ENCODE results near the gene NPDC1.
A peak's percentile ranks its signal among the peaks of the same experiment; 100 is the strongest.

The NPDC1 gene

DNA sequence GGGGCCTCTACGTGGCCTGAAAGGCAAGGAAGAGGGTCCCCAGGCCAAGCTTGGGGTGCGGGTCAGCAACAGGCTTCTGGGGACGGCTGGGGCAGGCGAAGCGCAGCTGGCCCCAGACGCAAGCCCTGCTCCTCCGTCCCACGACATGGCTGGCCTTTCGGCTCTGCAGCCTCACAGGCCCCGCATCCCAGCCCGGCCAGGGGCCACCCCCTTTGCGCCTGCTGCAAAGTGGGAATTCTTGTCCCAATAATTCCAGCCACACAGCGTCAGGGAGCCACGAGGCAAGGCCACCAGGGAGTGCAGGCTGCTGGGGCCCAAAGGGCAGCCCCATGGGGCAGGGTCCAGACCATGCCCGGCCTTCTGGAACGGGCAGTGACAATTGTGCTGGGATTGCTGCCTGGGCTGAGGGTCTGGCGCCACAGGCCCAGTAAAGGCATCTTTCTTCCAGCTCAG, 9.0 kb upstream of the NPDC1 start:
- no peak overlapping the region for H3K4me3 Mint-ChIP-seq
- H3K4me1 Mint-ChIP-seq (ENCODE audit: low read depth): no peaks in the 10 kb centered on the region
- no peak for DNase-seq
- no peaks in the 10 kb centered on the region for H3K36me3 Mint-ChIP-seq (ENCODE audit: low read depth)
- H3K27ac Mint-ChIP-seq: no peak overlapping the region
- H3K27me3 Mint-ChIP-seq: peaks cover 22% of the 10 kb centered on the region
- no peaks in the 10 kb centered on the region for H3K9me3 Mint-ChIP-seq

DNA sequence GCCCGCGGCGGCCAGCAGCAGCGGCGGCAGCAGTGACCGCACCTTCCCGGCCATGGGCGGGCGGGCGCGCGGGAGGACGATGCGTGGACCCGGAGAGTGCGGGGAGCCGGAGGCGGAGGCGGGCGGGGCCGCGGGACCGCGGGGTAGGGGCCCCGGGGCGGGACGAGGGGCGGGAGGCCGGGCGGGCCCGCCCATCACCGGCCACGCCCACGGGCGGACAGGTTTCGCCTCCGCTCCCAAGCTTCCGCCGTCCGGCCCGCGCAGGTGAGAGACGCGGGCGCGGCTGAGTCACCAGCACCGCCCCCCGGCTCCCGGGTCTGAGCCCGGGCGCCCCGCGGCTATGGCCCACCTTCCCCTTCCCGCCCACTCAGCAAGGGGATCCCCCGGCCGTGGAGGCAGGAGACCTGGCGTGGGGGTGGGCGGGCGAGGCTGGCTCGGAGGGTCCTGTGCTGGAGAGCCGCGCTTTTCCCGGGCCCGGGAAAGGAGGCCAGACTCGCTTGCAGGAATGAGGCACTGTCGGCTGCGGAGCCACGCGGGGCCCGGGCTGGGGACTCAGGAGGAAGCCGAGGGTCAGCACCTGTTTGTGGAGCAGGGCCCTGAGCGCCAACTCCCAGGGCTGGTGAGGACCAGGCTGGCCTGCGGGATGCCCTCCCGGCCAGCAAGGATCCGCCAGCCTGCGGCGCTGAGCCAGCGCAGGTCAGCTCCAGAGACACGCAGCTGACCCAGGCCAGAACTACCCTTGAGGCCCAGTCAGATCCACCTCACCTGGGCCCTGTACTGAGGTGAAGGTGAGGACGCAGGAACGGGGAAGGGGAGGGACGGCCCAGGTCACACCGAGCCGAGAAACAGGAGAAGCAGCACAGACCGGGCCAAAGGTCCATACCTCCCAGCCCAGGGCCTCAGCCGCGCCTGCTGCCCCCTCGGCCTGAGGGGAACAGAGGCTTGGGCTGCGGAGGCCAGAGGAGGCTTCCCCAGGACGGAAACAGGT, 8.3 kb upstream of the NPDC1 start, which contains the start of gene ENTPD2:
TSS of gene ENTPD2 (minus strand) at position 118 of the 988 bp plus-strand sequence. CDS start at position 54, 64 bp downstream.
- H3K36me3 Mint-ChIP-seq (ENCODE audit: low read depth): no peaks in the 10 kb centered on the region
- peak; percentile 60 for DNase-seq

DNA sequence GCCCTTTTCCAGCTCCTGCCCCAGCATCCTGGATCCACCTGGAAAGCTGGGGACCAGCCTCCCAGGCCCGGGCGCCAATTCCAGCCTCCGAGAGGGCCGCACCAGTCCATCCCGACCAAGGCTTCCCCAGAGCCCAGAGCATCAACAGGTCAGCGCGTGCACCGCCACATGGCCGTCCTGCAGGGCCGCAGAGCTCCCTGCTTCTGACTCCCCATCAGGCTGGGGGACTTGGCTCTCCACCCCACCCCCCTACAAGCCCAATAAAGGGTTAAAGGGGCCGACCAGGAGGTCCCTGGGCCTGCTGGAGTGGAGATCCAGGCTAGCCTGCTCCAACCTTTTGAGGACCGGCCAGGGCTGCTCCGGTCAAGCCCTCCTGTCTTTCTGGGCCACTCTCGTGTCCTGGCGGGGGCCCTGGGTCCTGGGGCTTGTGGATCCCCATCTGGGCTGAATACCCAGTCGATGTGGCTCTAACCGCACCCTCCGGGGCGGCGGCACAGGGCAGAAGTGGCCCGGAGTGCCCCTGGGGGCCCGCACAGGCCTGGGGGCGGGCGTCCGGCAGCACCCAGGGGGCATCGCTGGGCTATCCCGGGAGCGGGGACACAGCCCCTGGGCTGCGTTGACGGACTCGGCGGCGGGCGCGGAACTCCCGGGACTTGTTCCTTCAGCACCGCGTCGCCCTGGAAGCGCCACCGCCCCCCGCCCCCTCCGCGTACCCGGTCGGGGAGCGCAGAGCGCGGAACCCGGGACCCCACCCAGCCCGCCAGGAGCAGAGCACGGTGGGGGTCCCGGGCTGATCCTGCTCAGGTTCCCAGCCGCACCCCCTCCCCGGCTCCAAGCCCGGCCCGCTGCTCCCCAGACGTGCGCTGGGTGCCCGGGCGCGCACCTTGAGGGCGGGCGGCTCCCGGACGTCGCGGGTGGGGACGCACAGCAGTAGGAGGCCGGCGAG, 7.3 kb upstream of the NPDC1 start:
- no peak for DNase-seq
- Mint-ChIP-seq H3K9me3 (no peaks in the 10 kb centered on the region), H3K36me3 (ENCODE audit: low read depth) (no peaks in the 10 kb centered on the region), H3K4me3 (no peak overlapping the region), H3K4me1 (ENCODE audit: low read depth) (peaks cover 4% of the 10 kb centered on the region), H3K27me3 (peaks cover 34% of the 10 kb centered on the region), H3K27ac (no peak overlapping the region)

More for the DNA sequence above, 8.3 kb upstream of the NPDC1 start, which contains the start of gene ENTPD2:
- H3K27ac Mint-ChIP-seq: no peak within 1 kb of the TSS
- H3K27me3 Mint-ChIP-seq: peaks cover 29% of the 10 kb centered on the region
- H3K9me3 Mint-ChIP-seq: no peaks in the 10 kb centered on the region
- H3K4me3 Mint-ChIP-seq: no peak within 1 kb of the TSS
- peaks cover 4% of the 10 kb centered on the region for H3K4me1 Mint-ChIP-seq (ENCODE audit: low read depth)

DNA sequence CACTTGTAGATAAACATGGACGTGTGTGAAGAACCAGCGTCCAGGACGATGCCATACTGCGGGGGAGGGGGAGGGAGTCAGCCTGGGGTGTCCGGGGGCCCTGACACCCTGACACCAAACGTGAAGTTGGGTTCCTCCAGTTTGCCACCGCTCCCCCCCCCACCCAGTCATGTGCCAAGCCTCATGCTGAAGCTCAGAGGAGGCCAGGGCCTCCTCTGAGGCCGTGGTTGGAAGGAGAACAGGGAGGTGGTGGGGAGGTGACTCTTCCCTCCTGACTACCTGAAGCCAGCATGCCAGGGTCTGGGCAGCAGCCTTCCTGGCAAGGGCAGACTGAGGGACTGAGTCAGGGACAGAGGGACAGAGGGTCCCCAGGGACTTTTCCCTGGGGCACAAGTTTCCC, 6.3 kb upstream of the NPDC1 start:
- Mint-ChIP-seq H3K4me3 (no peak overlapping the region), H3K27ac (no peak overlapping the region)

DNA sequence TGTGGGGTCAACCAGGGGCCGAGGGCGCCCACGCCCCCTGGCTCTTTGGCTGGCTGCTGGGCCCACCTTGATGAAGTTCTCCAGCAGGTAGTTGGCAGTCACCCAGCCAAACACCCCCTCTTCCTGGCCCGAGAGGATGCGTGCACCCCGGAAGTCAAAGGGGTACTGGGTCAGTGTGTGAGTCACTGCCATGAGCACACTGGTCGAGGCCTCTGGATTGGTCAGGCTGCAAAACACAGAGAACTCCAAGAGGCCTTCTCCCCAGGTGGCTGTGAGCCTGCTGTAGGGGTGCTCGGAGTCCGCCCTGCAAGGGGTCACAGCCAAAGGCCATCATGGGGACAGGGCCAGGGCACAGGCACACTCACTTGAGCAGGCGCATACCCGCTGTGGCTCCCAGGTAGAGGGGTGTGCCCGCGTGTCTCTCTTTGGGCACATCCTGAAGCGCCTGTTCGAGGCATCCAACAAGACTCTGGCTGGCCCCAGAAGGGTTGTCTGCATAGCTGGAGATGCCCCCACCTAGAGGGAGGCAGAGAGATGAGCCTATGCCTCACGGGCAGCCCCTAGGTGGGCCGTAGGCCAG, 5.3 kb upstream of the NPDC1 start:
- no peak overlapping the region for H3K4me3 Mint-ChIP-seq
- no peaks in the 10 kb centered on the region for H3K36me3 Mint-ChIP-seq (ENCODE audit: low read depth)
- H3K9me3 Mint-ChIP-seq: no peaks in the 10 kb centered on the region
- no peak for DNase-seq
- peaks cover 52% of the 10 kb centered on the region for H3K27me3 Mint-ChIP-seq
- H3K27ac Mint-ChIP-seq: no peak overlapping the region
- H3K4me1 Mint-ChIP-seq (ENCODE audit: low read depth): peaks cover 7% of the 10 kb centered on the region

More for the DNA sequence above, 6.3 kb upstream of the NPDC1 start:
- Mint-ChIP-seq H3K36me3 (ENCODE audit: low read depth) (no peaks in the 10 kb centered on the region), H3K27me3 (peaks cover 42% of the 10 kb centered on the region), H3K4me1 (ENCODE audit: low read depth) (peaks cover 4% of the 10 kb centered on the region), H3K9me3 (no peaks in the 10 kb centered on the region)
- no peak for DNase-seq

DNA sequence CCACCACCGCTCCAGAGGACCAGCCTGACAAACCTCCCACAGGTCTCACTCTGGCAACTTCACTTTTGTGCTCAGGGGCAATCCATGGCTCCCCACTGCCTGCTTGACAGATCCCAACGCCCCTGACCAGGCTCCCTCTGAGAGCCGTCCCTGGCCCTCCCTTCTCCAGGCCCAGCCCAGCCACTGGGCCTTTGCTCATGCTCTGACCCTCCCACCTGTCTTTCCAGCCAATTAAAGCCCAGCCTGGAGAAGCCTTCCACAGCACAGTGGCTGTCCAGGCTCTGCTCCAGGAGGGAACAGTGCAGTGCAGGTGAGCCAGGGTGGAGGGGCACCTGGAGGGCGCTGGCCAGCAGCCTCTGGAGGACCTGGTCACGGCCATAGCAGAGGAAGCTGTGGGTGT, 4.6 kb upstream of the NPDC1 start:
- H3K27ac Mint-ChIP-seq: no peak overlapping the region
- H3K4me1 Mint-ChIP-seq (ENCODE audit: low read depth): peaks cover 7% of the 10 kb centered on the region
- no peak overlapping the region for H3K4me3 Mint-ChIP-seq
- H3K36me3 Mint-ChIP-seq (ENCODE audit: low read depth): no peaks in the 10 kb centered on the region
- no peak for DNase-seq
- H3K27me3 Mint-ChIP-seq: peaks cover 52% of the 10 kb centered on the region
- no peaks in the 10 kb centered on the region for H3K9me3 Mint-ChIP-seq

DNA sequence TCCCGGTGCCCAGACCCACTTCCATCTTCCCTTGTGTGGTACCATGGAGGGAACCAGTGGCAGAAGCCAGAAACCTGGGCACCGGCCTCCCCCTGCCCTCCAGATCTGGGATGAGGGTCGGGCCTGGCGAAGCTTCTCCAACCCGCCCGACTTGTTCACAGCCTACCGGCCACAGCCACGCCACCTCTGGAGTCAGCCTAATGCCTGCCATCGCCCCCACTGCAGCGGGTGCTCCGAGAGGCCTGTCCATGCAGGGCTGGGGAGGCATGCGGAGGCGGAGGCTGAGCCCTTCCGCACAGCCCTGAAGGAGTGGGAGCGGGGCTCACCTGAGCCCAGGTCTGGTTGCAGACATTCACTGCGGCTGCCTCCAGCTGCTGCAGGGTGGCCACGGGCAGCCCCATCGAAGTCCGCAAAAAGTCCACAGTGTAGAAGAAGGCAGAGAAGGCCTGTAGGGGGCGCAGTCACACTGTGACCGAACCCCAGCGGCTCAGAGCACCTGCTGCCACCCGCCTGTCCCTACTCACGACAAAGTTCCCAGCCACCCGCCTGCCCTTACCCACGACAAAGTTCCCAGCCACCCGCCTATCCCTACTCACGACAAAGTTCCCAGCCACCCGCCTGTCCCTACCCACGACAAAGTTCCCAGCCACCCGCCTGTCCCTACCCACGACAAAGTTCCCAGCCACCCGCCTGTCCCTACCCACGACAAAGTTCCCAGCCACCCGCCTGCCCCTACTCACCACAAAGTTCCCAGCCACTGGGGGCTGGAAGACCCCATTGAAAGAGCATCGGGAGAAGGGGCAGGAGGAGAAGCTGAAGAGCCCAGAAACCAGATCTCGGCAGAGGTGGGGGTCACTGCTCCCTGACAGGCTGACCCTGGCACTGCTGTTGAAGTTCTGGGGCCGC, 3.8 kb upstream of the NPDC1 start:
- Mint-ChIP-seq H3K36me3 (ENCODE audit: low read depth) (no peaks in the 10 kb centered on the region), H3K4me3 (no peak overlapping the region), H3K9me3 (no peaks in the 10 kb centered on the region), H3K27me3 (peaks cover 57% of the 10 kb centered on the region), H3K27ac (no peak overlapping the region), H3K4me1 (ENCODE audit: low read depth) (peaks cover 13% of the 10 kb centered on the region)
- peak; percentile 68 for DNase-seq

DNA sequence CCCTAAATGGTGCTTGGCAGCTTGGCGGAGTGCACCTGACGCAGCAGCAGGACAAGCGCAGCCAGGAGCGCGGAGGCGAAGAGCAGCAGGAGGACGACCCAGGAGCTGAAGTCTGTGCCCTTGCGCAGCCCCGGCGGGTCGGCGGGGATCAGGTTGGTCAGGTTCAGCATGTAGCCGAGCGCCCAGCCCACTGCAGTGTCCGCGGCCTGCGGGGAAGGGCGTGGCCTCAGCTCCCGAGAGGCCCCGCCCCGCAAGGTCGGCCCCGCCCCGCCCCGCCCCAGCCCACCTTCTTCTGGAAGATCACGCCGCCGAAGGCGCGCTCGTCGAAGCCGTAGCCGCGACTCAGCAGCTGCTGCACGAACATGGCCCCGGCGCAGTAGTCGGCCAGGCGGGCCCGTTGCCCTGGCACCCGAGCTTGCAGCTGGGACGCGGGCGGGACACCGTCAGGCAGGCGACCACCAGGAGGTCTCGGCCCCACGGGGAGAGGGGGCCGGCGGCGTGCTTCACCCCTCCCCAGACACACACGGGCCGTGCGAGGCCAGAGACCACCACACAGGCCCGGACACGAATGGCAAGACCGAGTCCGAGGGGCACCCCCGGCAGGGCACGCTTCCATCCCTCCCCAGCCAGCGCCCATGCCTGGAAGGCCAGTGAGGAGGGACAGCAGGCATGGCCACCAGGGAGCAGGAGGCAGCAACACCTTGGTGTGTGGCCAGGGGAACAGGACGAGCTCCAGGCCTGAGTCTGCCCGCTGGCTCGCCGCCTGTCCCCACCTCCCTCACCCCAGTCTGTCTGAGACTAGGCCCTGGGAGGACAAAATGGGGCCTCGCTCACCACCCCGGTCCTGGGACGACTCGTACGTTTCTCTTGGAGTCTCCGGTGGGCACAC, 2.9 kb upstream of the NPDC1 start:
- no peaks in the 10 kb centered on the region for H3K36me3 Mint-ChIP-seq (ENCODE audit: low read depth)
- DNase-seq: no peak
- H3K27me3 Mint-ChIP-seq: peaks cover 66% of the 10 kb centered on the region
- H3K27ac Mint-ChIP-seq: no peak overlapping the region
- H3K9me3 Mint-ChIP-seq: no peaks in the 10 kb centered on the region
- peaks cover 22% of the 10 kb centered on the region for H3K4me1 Mint-ChIP-seq (ENCODE audit: low read depth)
- H3K4me3 Mint-ChIP-seq: no peak overlapping the region

DNA sequence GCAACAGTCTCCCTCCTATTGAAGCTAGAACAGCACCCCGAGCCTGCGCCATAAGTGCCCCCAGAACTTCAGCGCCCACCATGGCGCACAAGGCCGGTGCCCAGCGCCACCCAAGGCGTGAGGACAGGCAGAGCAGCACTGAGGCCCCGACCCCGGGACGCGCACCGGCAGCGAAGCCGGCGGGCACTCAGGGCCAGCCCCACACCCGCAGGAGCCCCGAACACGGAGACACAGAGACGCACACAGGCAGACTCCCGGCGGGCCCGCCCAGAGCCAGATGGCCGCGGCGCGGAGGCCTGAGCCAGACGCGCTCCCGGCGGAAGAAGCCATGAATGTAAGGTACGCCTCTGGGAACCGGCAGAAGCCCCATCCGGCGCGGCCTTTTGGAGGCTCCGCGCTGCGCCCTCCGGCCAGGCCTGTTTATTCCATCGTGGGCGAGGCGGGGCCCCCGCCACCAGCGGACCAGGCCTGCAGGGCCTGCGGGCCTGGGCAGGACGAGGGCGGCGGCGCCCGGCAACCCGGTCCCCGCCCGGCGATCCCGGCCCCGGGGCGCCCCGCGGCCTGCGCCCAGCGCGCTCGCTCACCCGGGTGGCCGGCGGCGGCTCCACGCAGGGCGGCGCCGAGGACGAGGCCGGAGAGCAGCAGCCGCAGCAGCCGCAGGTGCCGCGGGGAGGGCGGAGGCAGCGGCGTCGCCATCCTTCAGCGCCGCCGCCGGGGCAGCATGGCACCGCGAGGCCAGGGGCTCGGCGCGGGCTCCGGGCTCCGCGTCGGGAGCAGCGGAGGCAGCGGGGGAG, 486 bp downstream of the NPDC1 start:
- DNase-seq: peak; percentile 56
- Mint-ChIP-seq H3K27me3 (peaks cover 57% of the 10 kb centered on the region), H3K27ac (no peak overlapping the region)

DNA sequence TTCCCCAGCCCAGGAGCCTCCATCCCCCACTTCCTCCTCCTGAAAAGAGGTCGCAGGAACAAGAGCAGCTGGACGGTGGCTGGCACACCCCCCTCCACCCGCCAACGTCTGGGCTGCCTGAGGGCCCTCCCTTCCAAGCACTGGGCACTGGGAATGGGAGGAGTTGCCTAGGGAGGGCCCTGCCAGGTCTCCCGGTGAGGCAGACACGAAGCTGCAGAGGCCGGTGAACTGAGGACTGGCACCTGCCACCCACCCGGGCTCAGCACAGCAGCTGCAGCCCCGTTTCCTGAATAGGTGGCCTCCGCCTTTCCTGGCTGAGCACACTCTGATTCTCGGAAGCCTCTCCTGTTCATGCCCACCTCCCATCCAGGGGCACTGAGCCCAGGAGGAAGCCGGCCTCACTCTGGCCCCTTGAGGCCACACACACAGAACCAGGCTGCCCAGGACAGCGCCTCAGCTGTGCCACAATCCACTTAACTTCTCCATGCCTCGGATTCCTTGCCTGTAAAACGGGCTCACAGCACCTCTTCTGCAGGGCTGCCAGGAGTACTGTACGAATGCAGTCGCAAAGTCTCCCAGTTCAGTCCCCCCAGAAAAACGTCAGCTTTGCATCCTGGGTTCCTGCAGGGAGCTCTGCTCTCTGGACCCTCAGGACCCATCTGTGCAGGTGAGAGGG, 1.3 kb downstream of the NPDC1 start:
- no peak for DNase-seq
- H3K27ac Mint-ChIP-seq: no peak overlapping the region
- no peaks in the 10 kb centered on the region for H3K9me3 Mint-ChIP-seq
- H3K4me3 Mint-ChIP-seq: peak overlapping the region; percentile 67
- H3K27me3 Mint-ChIP-seq: peaks cover 49% of the 10 kb centered on the region
- no peaks in the 10 kb centered on the region for H3K36me3 Mint-ChIP-seq (ENCODE audit: low read depth)
- H3K4me1 Mint-ChIP-seq (ENCODE audit: low read depth): peaks cover 21% of the 10 kb centered on the region

More for the DNA sequence above, 486 bp downstream of the NPDC1 start:
- no peaks in the 10 kb centered on the region for H3K36me3 Mint-ChIP-seq (ENCODE audit: low read depth)
- H3K9me3 Mint-ChIP-seq: no peaks in the 10 kb centered on the region
- H3K4me1 Mint-ChIP-seq (ENCODE audit: low read depth): peaks cover 22% of the 10 kb centered on the region
- H3K4me3 Mint-ChIP-seq: peak overlapping the region; percentile 67

DNA sequence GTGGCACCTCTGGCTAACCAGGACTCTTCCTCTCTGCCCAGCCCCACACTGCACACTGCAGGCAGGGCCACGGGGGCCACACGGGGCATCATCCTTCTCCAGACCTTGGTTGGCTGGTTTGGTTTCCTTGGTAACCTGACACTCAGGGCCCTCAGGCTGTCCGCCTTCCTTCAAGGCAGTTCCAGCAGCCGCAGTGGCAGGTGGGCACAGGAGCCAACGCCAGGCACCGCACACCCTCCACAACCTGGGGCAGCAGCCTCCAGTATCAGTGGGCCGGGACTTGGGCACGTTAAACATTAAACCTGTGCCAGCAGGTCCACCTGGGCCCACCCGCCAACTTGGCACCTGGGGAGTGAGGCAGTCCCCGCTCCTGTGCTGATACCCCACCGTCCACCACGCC, 1.9 kb downstream of the NPDC1 start:
- no peaks in the 10 kb centered on the region for H3K9me3 Mint-ChIP-seq
- no peak overlapping the region for H3K27ac Mint-ChIP-seq
- DNase-seq: no peak
- H3K36me3 Mint-ChIP-seq (ENCODE audit: low read depth): no peaks in the 10 kb centered on the region
- no peak overlapping the region for H3K4me3 Mint-ChIP-seq
- H3K27me3 Mint-ChIP-seq: peaks cover 43% of the 10 kb centered on the region
- H3K4me1 Mint-ChIP-seq (ENCODE audit: low read depth): peaks cover 18% of the 10 kb centered on the region
